ENCODE data around the gene CXorf66. TPM values are rescaled to one million over a fixed set of nuclear protein-coding genes. Genes with fewer than 3 reads are reported as not detected.

Gene CXorf66
- total and polyA plus RNA-seq, 2 of the 13 experiments (the other 11 are each of a cell fraction or from before 2014, with no cell fraction given), result not detected

DNA sequence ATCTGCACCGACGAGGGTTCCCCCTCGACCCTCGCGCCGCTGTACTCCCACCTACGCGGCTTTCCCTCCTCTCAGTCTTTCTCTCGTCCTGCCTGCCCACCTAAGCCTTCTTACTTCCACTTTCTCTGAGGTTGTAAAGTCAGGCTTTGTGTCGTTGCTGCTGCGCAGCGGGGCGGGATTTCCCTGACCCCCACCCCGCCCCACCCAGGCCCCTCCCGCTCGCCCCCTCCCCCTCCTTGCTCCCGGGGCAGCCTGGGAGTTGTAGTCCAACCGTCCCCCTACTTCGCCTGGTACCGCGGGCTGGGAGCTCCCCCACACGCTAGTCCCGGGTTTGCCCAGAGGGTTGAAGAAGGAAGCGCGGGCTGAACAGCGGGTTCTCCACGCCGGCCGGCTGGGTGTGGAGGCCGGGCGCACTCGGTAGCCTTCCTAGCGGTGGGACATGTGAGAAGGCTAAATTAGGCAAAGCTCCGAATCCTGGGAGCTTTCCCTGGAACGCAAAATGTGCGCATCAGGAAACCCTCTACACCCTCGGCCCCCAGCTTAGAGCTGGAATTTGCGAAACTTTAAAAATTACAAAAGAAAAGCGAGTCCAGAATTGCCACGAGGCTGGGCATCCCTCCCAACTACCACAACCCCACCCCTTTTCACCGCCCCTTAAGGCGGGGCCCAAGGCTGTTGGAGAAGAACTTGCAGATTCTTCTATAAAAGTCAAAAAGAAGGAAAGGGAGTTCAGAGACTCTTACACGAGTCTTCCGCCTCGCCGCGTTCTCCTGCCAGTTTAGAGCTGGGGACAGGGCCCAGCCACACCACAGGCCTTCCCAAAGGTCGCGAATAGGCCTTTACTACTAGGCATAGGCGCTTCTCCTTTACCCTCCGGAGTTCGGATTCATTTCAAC is 32.2 kb downstream of the CXorf66 start, which contains the start of gene ATP11C (continued):
- TF ChIP-seq, protein P1, sequence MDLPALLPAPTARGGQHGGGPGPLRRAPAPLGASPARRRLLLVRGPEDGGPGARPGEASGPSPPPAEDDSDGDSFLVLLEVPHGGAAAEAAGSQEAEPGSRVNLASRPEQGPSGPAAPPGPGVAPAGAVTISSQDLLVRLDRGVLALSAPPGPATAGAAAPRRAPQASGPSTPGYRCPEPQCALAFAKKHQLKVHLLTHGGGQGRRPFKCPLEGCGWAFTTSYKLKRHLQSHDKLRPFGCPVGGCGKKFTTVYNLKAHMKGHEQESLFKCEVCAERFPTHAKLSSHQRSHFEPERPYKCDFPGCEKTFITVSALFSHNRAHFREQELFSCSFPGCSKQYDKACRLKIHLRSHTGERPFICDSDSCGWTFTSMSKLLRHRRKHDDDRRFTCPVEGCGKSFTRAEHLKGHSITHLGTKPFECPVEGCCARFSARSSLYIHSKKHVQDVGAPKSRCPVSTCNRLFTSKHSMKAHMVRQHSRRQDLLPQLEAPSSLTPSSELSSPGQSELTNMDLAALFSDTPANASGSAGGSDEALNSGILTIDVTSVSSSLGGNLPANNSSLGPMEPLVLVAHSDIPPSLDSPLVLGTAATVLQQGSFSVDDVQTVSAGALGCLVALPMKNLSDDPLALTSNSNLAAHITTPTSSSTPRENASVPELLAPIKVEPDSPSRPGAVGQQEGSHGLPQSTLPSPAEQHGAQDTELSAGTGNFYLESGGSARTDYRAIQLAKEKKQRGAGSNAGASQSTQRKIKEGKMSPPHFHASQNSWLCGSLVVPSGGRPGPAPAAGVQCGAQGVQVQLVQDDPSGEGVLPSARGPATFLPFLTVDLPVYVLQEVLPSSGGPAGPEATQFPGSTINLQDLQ (CRISPR knock-in tag; IDR thresholded peaks at IDR 0.05), result no peak
- TF ChIP-seq KDM2A (CRISPR knock-in tag; IDR thresholded peaks at IDR 0.05; ENCODE audit: borderline replicate concordance, low read depth) (no peak), BRCA1 (CRISPR knock-in tag; IDR thresholded peaks at IDR 0.05) (no peak), ETV6 (CRISPR knock-in tag; conservative IDR thresholded peaks at IDR 0.05) (no peak), POLR2A (IDR thresholded peaks at IDR 0.05; ENCODE audit: insufficient read depth in 1 of 2, low read depth in 2 of 2, low read length in 2 of 2) (peak; percentile 61 to 75), E2F1 (CRISPR knock-in tag; IDR thresholded peaks at IDR 0.05) (no peak), SOX5 (CRISPR knock-in tag; IDR thresholded peaks at IDR 0.05; ENCODE audit: borderline replicate concordance) (no peak), ZBTB40 (IDR thresholded peaks at IDR 0.05) (no peak), ZBTB40 (CRISPR knock-in tag; IDR thresholded peaks at IDR 0.05) (no peak), IRF2 (CRISPR knock-in tag; IDR thresholded peaks at IDR 0.05) (peak; percentile 50; the same call in 1 of the 2 replicates), CBX2 (IDR thresholded peaks at IDR 0.05; ENCODE audit: low read depth, low read length) (no peak), CBX2 (CRISPR knock-in tag; IDR thresholded peaks at IDR 0.05; ENCODE audit: low read depth) (no peak), TAF1 (CRISPR knock-in tag; IDR thresholded peaks at IDR 0.05) (peak; percentile 58; the same call in 1 of the 2 replicates), ZNF737 (CRISPR knock-in tag; IDR thresholded peaks at IDR 0.05; ENCODE audit: borderline replicate concordance) (no peak), MIXL1 (CRISPR knock-in tag; IDR thresholded peaks at IDR 0.05) (no peak), KMT2B (CRISPR knock-in tag; IDR thresholded peaks at IDR 0.05) (peak; percentile 45; the same call in 1 of the 2 replicates)
- TF ChIP-seq, protein P2, sequence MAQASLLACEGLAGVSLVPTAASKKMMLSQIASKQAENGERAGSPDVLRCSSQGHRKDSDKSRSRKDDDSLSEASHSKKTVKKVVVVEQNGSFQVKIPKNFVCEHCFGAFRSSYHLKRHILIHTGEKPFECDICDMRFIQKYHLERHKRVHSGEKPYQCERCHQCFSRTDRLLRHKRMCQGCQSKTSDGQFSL (CRISPR knock-in tag; IDR thresholded peaks at IDR 0.05), result peak; percentile 62; the same call in 1 of the 2 replicates
